ENCODE data around the gene GPR45. TPM values are rescaled to one million over a fixed set of nuclear protein-coding genes. Genes with fewer than 3 reads are reported as not detected.

Gene GPR45
- total and polyA plus RNA-seq, 2 experiments from 2014 or later, result 0.21 to 0.26 TPM

GRCh38 chr2:105272176-105272575 lies 30.6 kb downstream of the GPR45 start (continued):
- TF ChIP-seq ZNF462 (CRISPR knock-in tag; IDR thresholded peaks at IDR 0.05), result no peak
- TF ChIP-seq CTCF (conservative IDR thresholded peaks at IDR 0.05; ENCODE audit: low read depth in 2 of 2), result no peak
- no peak for TF ChIP-seq REST (IDR thresholded peaks at IDR 0.05; ENCODE audit: unreplicated experiment)
- TF ChIP-seq ZNF331 (CRISPR knock-in tag; IDR thresholded peaks at IDR 0.05; ENCODE audit: low read depth), result no peak

Measured in GM23338 (cell line).